Measurements from ENCODE around the gene CFAP46. TPM values are rescaled to one million over a fixed set of nuclear protein-coding genes. Genes with fewer than 3 reads are reported as not detected.
A peak's percentile ranks its signal among the peaks of the same experiment; 100 is the strongest.
"Not testable (repeated sequence)": the region's sequence is repeated elsewhere in the genome, so short reads cannot be mapped to it uniquely, and the experiment has no call there.

CFAP46 gene
- total RNA-seq, 6 donors from 2014 or later: 0.60 to 28.3 (median 8.0) TPM

DNA sequence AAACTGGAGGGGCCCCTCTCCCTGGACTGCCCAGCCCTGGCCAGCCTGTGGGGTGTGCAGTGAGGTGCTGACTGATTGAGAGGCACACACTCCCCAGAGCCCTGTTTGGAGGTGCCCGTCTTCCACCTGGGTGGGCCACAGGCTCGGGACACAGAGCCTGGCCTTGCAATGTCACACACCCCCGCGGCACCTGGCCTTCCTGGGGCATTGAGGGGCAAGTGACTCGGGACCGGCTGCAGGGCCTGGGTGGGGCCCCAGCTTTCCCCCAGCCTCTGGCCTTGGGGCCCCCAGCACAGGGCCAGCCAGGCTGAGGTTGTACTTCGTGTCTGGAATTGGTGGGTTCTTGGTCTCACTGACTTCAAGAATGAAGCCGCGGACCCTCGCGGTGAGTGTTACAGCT is 142.5 kb downstream of the CFAP46 start:
- Histone ChIP-seq H3K36me3 (no peaks in the 10 kb centered on the region), H3K27ac (no peak overlapping the region), H3K9me3 (peaks cover 0 to 6% (median 3%) of the 10 kb centered on the region in 4 donors), H3K27me3 (no peaks in the 10 kb centered on the region), H3K4me3 (no peak overlapping the region), H3K4me1 (no peaks in the 10 kb centered on the region)
- ATAC-seq (ENCODE audit: low FRiP score in 2 of 2) (no peak), DNase-seq (peak in 1 of 2 donors; percentile 72)
- WGBS, 2 donors: 89 to 93% methylated on average over 3 to 11 of the region's 11 CpGs
- TF ChIP-seq, protein P1, sequence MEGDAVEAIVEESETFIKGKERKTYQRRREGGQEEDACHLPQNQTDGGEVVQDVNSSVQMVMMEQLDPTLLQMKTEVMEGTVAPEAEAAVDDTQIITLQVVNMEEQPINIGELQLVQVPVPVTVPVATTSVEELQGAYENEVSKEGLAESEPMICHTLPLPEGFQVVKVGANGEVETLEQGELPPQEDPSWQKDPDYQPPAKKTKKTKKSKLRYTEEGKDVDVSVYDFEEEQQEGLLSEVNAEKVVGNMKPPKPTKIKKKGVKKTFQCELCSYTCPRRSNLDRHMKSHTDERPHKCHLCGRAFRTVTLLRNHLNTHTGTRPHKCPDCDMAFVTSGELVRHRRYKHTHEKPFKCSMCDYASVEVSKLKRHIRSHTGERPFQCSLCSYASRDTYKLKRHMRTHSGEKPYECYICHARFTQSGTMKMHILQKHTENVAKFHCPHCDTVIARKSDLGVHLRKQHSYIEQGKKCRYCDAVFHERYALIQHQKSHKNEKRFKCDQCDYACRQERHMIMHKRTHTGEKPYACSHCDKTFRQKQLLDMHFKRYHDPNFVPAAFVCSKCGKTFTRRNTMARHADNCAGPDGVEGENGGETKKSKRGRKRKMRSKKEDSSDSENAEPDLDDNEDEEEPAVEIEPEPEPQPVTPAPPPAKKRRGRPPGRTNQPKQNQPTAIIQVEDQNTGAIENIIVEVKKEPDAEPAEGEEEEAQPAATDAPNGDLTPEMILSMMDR (IDR thresholded peaks at IDR 0.05): no peak

GRCh38 chr10:132798876-132799275 is 143.5 kb downstream of the CFAP46 start:
- H3K9me3 ChIP-seq: peaks cover 0 to 6% (median 3%) of the 10 kb centered on the region in 4 donors
- ATAC-seq (ENCODE audit: low FRiP score in 2 of 2) (no peak), DNase-seq (peak in 1 of 2 donors; percentile 59)
- no peaks in the 10 kb centered on the region for H3K36me3 ChIP-seq
- no peak overlapping the region for H3K27ac ChIP-seq
- H3K27me3 ChIP-seq: no peaks in the 10 kb centered on the region
- H3K4me1 ChIP-seq: no peaks in the 10 kb centered on the region
- TF ChIP-seq POLR2AphosphoS5 (IDR thresholded peaks at IDR 0.05) (no peak), EP300 (IDR thresholded peaks at IDR 0.05) (no peak), POLR2A (IDR thresholded peaks at IDR 0.05) (no peak)
- TF ChIP-seq, protein P1 (IDR thresholded peaks at IDR 0.05): no peak
- WGBS, 2 donors: 90 to 96% methylated on average over 4 to 7 of the region's 15 CpGs
- H3K4me3 ChIP-seq: no peak overlapping the region

- no peak overlapping the region for H3K4me3 ChIP-seq
- TF ChIP-seq POLR2A (IDR thresholded peaks at IDR 0.05): no peak
- TF ChIP-seq, protein P1 (IDR thresholded peaks at IDR 0.05): no peak
- peaks cover 0 to 6% (median 3%) of the 10 kb centered on the region in 4 donors for H3K9me3 ChIP-seq
- no peak for ATAC-seq (ENCODE audit: low FRiP score in 2 of 2)
- DNase-seq: peak in 1 of 2 donors; percentile 78
- H3K27ac ChIP-seq: no peak overlapping the region
- no peaks in the 10 kb centered on the region for H3K36me3 ChIP-seq
- H3K27me3 ChIP-seq: no peaks in the 10 kb centered on the region
- 84 to 91% methylated on average over 13 to 20 of the region's 21 CpGs for WGBS, 2 donors
- H3K4me1 ChIP-seq: no peaks in the 10 kb centered on the region
Observed at GRCh38 chr10:132798403-132798802, 144.0 kb downstream of the CFAP46 start.

DNA sequence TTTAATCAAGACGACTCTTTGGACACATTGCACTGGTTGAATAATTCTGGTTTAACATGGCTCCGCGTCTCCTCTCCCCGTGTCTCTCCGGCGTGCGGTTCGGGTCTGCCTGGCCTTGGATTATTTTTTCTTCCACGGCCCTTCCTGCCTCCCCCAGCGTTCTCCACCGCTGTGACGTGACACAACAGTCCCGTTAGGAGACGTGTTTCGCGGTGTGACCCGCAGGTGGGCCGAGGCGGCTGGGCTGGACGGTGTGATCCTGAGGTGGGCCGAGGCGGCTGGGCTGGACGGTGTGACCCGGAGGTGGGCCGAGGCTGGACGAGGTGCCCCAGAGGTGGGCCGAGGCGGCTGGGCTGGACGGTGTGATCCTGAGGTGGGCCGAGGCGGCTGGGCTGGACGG is 144.4 kb downstream of the CFAP46 start:
- not testable (repeated sequence) for H3K9me3 ChIP-seq; H3K36me3 ChIP-seq; H3K4me1 ChIP-seq; H3K27ac ChIP-seq; H3K27me3 ChIP-seq; H3K4me3 ChIP-seq; ATAC-seq (ENCODE audit: low FRiP score in 2 of 2)
- 88 to 90% methylated on average over 26 to 27 of the region's 32 CpGs for WGBS, 2 donors
- peak in 1 of 2 donors; percentile 70 for DNase-seq

GRCh38 chr10:132796846-132797245 is 145.5 kb downstream of the CFAP46 start:
- ATAC-seq (ENCODE audit: low FRiP score in 2 of 2) (no peak), DNase-seq (peak in 1 of 2 donors; percentile 64)
- 81 to 89% methylated on average over 5 to 21 of the region's 21 CpGs for WGBS, 2 donors
- H3K36me3 ChIP-seq: no peaks in the 10 kb centered on the region
- H3K4me1 ChIP-seq: no peaks in the 10 kb centered on the region
- no peak overlapping the region for H3K4me3 ChIP-seq
- TF ChIP-seq POLR2AphosphoS5 (IDR thresholded peaks at IDR 0.05): no peak
- TF ChIP-seq, protein P1 (IDR thresholded peaks at IDR 0.05): no peak
- no peak for TF ChIP-seq POLR2A (IDR thresholded peaks at IDR 0.05)
- TF ChIP-seq EP300 (IDR thresholded peaks at IDR 0.05): no peak
- H3K27me3 ChIP-seq: no peaks in the 10 kb centered on the region
- H3K9me3 ChIP-seq: peaks cover 0 to 3% (median 1%) of the 10 kb centered on the region in 4 donors
- no peak overlapping the region for H3K27ac ChIP-seq

All from upper lobe of left lung (tissue), 6 donors.